OCI-LY7 (cell line): ENCODE measurements around the gene PCNX2. TPM values are rescaled to one million over a fixed set of nuclear protein-coding genes. Genes with fewer than 3 reads are reported as not detected.

Experiments used
- BruUV-seq: library from RNA; stranded (reverse); fragments of 400-500 nt; replicated peaks from 2 replicates; lab custom pipeline; 2021; lab: Mats Ljungman, UMichigan
- CTCF ChIA-PET: fragments of 300-600 bp; sonication (Branson Sonifier 250); formaldehyde crosslinking; loops from one replicate; lab custom pipeline; 2022; ENCODE audit warnings: antibody characterized with exemption; ENCODE audit not compliant: unreplicated experiment; lab: Charles Lee
- POLR2A ChIA-PET: fragments of 300-600 bp; sonication (Branson Sonifier 250); formaldehyde crosslinking; loops from one replicate; lab custom pipeline; 2022; ENCODE audit warnings: antibody characterized with exemption; lab: Charles Lee
- DNase-seq: peaks from one replicate; pipeline ENCODE4 v3.0.0-alpha.2; 2015; ENCODE audit warnings: low spot score
- H2AFZ ChIP-seq: fragments of 200-600 bp; sonication (generic), shearing (Covaris generic); 2 replicates; pipeline ENCODE4 v1.6.1; 2014; ENCODE audit warnings: mild to moderate bottlenecking, antibody characterized with exemption, low read length, moderate library complexity
- H3K27ac ChIP-seq: fragments of 200-600 bp; sonication (generic); 2 replicates; pipeline ENCODE4 v1.5.1; 2014; ENCODE audit warnings: mixed run types, low read depth, mild to moderate bottlenecking, moderate library complexity, low read length, inconsistent platforms; ENCODE audit not compliant: poor library complexity, severe bottlenecking
- H3K36me3 ChIP-seq: fragments of 200-600 bp; sonication (generic); 2 replicates; pipeline ENCODE4 v1.6.1; 2014; ENCODE audit warnings: mild to moderate bottlenecking, antibody characterized with exemption, low read length, moderate library complexity, mixed read lengths; ENCODE audit not compliant: insufficient read depth
- H3K4me1 ChIP-seq: fragments of 200-600 bp; sonication (generic); 2 replicates; pipeline ENCODE4 v1.5.1; 2014; ENCODE audit warnings: mild to moderate bottlenecking, low read length; ENCODE audit not compliant: insufficient read depth, poor library complexity, severe bottlenecking
- H3K4me2 ChIP-seq: fragments of 200-600 bp; sonication (generic); 2 replicates; pipeline ENCODE4 v1.6.1; 2014; ENCODE audit warnings: mild to moderate bottlenecking, low read length
- H3K4me3 ChIP-seq: fragments of 200-600 bp; sonication (generic); 2 replicates; pipeline ENCODE4 v1.5.1; 2014; ENCODE audit warnings: mild to moderate bottlenecking, low read depth, low read length; ENCODE audit not compliant: poor library complexity, severe bottlenecking
- H3K79me2 ChIP-seq: fragments of 200-600 bp; sonication (generic); 2 replicates; pipeline ENCODE4 v1.6.1; 2016; ENCODE audit warnings: low read depth, mild to moderate bottlenecking, low read length, moderate library complexity, mixed read lengths; ENCODE audit not compliant: insufficient read depth
- H3K9me2 ChIP-seq: fragments of 200-600 bp; sonication (generic); 2 replicates; pipeline ENCODE4 v1.6.1; 2016; ENCODE audit warnings: mild to moderate bottlenecking, low read length, mixed read lengths; ENCODE audit not compliant: insufficient read depth
- H3K9me3 ChIP-seq: fragments of 200-600 bp; sonication (generic); 2 replicates; pipeline ENCODE4 v1.6.1; 2014; ENCODE audit warnings: mild to moderate bottlenecking, mixed run types, low read length, mixed read lengths
- H4K20me1 ChIP-seq: fragments of 200-600 bp; sonication (generic); 2 replicates; pipeline ENCODE4 v1.6.1; 2014; ENCODE audit warnings: mild to moderate bottlenecking, antibody characterized with exemption, low read length, moderate library complexity, mixed read lengths; ENCODE audit not compliant: insufficient read depth
- EZH2phosphoT487 ChIP-seq: fragments of 200-600 bp; sonication (generic); IDR thresholded peaks from 2 replicates; pipeline ENCODE4 v1.6.1; 2018; ENCODE audit warnings: low read depth, borderline replicate concordance, mild to moderate bottlenecking, mixed run types, antibody characterized with exemption, low read length, moderate library complexity, mixed read lengths
- intact Hi-C: fragments of 100-400 bp; cut with micrococcal nuclease; formaldehyde crosslinking; loops from one replicate; pipeline ENCODE4 v1.10.0; 2022; ENCODE audit not compliant: unreplicated experiment
- total RNA-seq, 2 experiments: library from RNA; depleted of rRNA in 1 of 2; stranded (reverse); fragments of >200 nt in 1 of 2; shearing (Covaris generic) in 1 of 2; gene quantifications; 2 replicates each; pipeline ENCODE4 v1.2.3, GENCODE V29; 2014 to 2022
- TF ChIP-seq, protein P1 (sequence below): fragments of 200-600 bp; sonication (generic); conservative IDR thresholded peaks from 2 replicates; pipeline ENCODE4 v1.5.1; 2014; ENCODE audit warnings: mild to moderate bottlenecking, antibody characterized with exemption, low read length, moderate library complexity, mixed read lengths

The PCNX2 gene
- total RNA-seq, 2 experiments from 2014 or later: 17.1 to 26.9 TPM

DNA sequence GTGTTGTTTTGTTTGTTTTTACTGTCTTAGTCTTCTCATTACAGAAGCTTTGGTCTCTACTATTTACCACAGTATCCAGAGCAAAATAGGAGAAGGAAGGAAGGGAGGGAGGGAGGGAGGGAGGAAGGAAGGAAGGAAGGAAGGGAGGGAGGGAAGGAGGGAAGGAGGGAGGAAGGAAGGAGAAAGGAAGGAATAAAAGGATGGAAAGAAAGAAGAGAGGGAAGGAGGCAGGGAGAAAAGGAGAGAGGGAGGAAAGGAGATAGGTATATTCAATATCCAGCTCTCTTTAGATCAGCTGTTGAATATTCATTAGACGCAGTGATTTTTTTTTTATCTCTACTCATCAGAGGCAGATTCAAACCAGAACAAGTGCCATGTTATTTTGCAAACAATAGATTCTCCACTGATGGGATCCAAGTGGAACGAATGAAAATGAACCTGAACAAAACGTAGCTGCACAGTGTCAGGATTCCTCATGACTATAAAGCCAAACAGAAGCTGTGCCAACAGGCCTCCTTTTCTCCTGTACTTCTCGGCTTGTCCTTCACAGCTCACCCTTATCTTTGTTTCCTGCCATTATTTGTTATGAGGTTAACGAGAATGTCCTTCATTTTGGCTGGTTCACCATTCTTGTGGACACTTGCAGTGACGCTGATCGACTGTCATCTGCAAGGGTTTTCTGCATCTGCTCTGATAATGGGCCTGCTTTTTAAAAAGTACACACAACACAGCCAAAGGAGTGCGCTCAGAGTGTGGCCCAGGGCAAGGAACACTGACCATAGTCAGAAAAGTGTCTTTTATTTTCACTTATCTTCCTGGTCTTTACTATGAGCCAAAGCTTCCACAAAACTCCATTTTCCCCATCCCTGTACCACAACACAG, 352.9 kb downstream of the PCNX2 start:
- H3K9me3 ChIP-seq: peaks cover 6% of the 10 kb centered on the region; the same call in 1 of the 2 replicates
- ChIA-PET CTCF (no interaction called here), POLR2A (interaction anchor here (0.6 to 0.7 kb wide), 3 partner anchors 29 to 288 kb away, joined by 3 read pairs; no protein-coding TSS in a partner anchor)
- no peak overlapping the region for H3K27ac ChIP-seq
- no peak for TF ChIP-seq EZH2phosphoT487
- TF ChIP-seq, protein P1, sequence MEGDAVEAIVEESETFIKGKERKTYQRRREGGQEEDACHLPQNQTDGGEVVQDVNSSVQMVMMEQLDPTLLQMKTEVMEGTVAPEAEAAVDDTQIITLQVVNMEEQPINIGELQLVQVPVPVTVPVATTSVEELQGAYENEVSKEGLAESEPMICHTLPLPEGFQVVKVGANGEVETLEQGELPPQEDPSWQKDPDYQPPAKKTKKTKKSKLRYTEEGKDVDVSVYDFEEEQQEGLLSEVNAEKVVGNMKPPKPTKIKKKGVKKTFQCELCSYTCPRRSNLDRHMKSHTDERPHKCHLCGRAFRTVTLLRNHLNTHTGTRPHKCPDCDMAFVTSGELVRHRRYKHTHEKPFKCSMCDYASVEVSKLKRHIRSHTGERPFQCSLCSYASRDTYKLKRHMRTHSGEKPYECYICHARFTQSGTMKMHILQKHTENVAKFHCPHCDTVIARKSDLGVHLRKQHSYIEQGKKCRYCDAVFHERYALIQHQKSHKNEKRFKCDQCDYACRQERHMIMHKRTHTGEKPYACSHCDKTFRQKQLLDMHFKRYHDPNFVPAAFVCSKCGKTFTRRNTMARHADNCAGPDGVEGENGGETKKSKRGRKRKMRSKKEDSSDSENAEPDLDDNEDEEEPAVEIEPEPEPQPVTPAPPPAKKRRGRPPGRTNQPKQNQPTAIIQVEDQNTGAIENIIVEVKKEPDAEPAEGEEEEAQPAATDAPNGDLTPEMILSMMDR: no peak
- no peaks in the 10 kb centered on the region for H3K79me2 ChIP-seq
- intact Hi-C loops: no loop called here
- H2AFZ ChIP-seq: no peak overlapping the region
- H3K4me1 ChIP-seq: peaks cover 11% of the 10 kb centered on the region
- no peaks in the 10 kb centered on the region for H4K20me1 ChIP-seq
- H3K36me3 ChIP-seq: no peaks in the 10 kb centered on the region
- H3K9me2 ChIP-seq: no peaks in the 10 kb centered on the region
- no peak overlapping the region for H3K4me2 ChIP-seq
- no peak overlapping the region for H3K4me3 ChIP-seq
- no TSS peak for BruUV-seq
- no peak for DNase-seq

DNA sequence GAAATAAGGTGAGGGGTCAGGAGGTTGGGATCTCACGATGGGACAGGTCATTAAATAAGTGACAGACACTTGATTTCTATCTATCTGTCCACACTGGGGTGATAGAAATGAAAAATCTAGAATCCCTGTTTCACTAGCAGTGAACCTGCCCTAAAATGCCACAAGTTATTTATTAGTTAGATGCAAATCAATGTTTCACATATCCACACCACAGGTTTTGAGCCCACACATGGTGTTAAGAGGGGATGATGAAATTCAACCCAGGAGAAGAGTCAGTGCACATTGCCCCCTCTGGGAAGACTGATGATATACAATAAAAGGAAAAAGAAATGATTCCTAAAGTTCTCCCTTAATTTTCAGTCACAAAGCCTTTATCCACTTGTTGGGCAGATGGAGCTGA, 355.3 kb downstream of the PCNX2 start:
- H3K9me3 ChIP-seq: peaks cover 6% of the 10 kb centered on the region; the same call in 1 of the 2 replicates
- peaks cover 11% of the 10 kb centered on the region for H3K4me1 ChIP-seq
- H3K27ac ChIP-seq: no peak overlapping the region
- POLR2A ChIA-PET: interaction anchor here (0.6 kb wide), 2 partner anchors 244 to 606 kb away, joined by 3 read pairs; no protein-coding TSS in a partner anchor
- intact Hi-C loops: no loop called here
- no peak overlapping the region for H3K4me3 ChIP-seq
- H3K9me2 ChIP-seq: no peaks in the 10 kb centered on the region
- H3K36me3 ChIP-seq: no peaks in the 10 kb centered on the region
- no TSS peak for BruUV-seq
- H2AFZ ChIP-seq: no peak overlapping the region
- no peak for DNase-seq
- CTCF ChIA-PET: no interaction called here
- H3K79me2 ChIP-seq: no peaks in the 10 kb centered on the region
- TF ChIP-seq, protein P1: no peak
- TF ChIP-seq EZH2phosphoT487: no peak
- no peaks in the 10 kb centered on the region for H4K20me1 ChIP-seq
- no peak overlapping the region for H3K4me2 ChIP-seq

DNA sequence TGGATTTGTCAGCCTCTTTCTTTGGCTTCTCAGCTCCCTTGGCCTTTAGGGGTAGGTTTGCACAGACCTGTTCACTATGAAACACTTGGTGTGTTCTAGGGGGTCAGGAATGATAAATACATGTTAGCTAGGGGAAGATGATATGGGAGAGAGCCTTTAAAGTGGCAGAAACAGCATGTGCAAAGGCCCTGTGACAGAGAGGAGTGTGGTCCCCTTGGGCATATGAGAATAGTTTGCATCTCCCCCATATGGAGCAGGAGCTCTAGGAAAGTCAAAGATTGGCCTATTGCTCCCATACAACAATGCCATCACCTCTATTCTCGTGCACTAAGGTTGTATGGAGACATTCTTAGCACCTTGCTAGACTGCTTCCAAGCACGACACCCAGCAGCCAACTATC, 355.8 kb downstream of the PCNX2 start:
- H3K27ac ChIP-seq: no peak overlapping the region
- H2AFZ ChIP-seq: no peak overlapping the region
- ChIA-PET POLR2A (interaction anchor here (0.6 kb wide), 1 partner anchor 606 kb away, joined by 3 read pairs; no protein-coding TSS in a partner anchor), CTCF (no interaction called here)
- no peaks in the 10 kb centered on the region for H3K36me3 ChIP-seq
- TF ChIP-seq, protein P1: no peak
- no peak for TF ChIP-seq EZH2phosphoT487
- no peaks in the 10 kb centered on the region for H3K79me2 ChIP-seq
- H3K4me3 ChIP-seq: no peak overlapping the region
- H3K4me2 ChIP-seq: no peak overlapping the region
- peaks cover 11% of the 10 kb centered on the region for H3K4me1 ChIP-seq
- peaks cover 6% of the 10 kb centered on the region; the same call in 1 of the 2 replicates for H3K9me3 ChIP-seq
- H3K9me2 ChIP-seq: no peaks in the 10 kb centered on the region
- no peaks in the 10 kb centered on the region for H4K20me1 ChIP-seq
- intact Hi-C loops: no loop called here
- DNase-seq: no peak
- BruUV-seq: no TSS peak
